Astrocyte of the spinal cord (primary cell): ENCODE results near the gene ZCCHC13.

ENCODE experiments used
- DNase-seq: peaks from one replicate; pipeline ENCODE4 v3.0.0; 2011; ENCODE audit warnings: low read depth, low spot score
- H3K4me3 ChIP-seq: 2 replicates; pipeline ENCODE4 v1.5.1; 2011; ENCODE audit warnings: low read depth, mild to moderate bottlenecking, low read length, moderate library complexity
- in situ Hi-C: cut with HindIII; loops from 2 replicates; pipeline ENCODE4 v1.10.0; 2017; ENCODE audit warnings: low sequenced_read_pairs
- TF ChIP-seq, protein P1 (sequence below): IDR thresholded peaks from 2 replicates; pipeline ENCODE4 v1.5.1; 2012; ENCODE audit warnings: low read depth, mild to moderate bottlenecking, low read length, inconsistent platforms

Gene ZCCHC13

GRCh38 chrX:74277320-74277719 is 26.7 kb upstream of the ZCCHC13 start:
- no peak for DNase-seq
- TF ChIP-seq, protein P1, sequence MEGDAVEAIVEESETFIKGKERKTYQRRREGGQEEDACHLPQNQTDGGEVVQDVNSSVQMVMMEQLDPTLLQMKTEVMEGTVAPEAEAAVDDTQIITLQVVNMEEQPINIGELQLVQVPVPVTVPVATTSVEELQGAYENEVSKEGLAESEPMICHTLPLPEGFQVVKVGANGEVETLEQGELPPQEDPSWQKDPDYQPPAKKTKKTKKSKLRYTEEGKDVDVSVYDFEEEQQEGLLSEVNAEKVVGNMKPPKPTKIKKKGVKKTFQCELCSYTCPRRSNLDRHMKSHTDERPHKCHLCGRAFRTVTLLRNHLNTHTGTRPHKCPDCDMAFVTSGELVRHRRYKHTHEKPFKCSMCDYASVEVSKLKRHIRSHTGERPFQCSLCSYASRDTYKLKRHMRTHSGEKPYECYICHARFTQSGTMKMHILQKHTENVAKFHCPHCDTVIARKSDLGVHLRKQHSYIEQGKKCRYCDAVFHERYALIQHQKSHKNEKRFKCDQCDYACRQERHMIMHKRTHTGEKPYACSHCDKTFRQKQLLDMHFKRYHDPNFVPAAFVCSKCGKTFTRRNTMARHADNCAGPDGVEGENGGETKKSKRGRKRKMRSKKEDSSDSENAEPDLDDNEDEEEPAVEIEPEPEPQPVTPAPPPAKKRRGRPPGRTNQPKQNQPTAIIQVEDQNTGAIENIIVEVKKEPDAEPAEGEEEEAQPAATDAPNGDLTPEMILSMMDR = no peak
- in situ Hi-C loops = no loop called here
- no peak overlapping the region for H3K4me3 ChIP-seq

- in situ Hi-C loops = no loop called here
- DNase-seq = no peak
- TF ChIP-seq, protein P1 = no peak
- no peak overlapping the region for H3K4me3 ChIP-seq
Observed at GRCh38 chrX:74277846-74278245, 26.1 kb upstream of the ZCCHC13 start.

DNA sequence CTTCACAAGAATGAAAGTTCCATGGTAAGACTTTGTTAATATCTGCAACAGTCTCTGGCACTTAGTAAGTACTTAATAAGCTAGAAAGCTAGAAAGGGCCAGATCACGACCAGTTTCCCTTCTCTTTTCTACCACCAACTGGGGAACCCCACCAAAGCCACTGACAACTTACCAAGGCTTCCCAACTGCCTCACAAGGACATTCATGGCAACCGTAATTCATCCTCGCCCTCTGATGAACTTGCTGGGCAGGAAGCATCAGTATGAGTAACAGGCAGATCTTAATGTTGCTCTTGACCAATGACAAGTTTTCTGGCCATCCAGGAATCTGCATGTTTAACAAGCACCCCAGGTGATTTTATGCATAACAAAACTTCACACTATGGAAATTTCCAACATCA is 23.2 kb upstream of the ZCCHC13 start:
- in situ Hi-C loops = no loop called here
- TF ChIP-seq, protein P1 = no peak
- H3K4me3 ChIP-seq = no peak overlapping the region
- no peak for DNase-seq

GRCh38 chrX:74284391-74284952 is 19.5 kb upstream of the ZCCHC13 start:
- TF ChIP-seq, protein P1 = no peak
- DNase-seq = no peak
- H3K4me3 ChIP-seq = no peak overlapping the region
- in situ Hi-C loops = no loop called here

GRCh38 chrX:74286950-74287740 is 16.8 kb upstream of the ZCCHC13 start:
- peak; percentile 32 for DNase-seq
- TF ChIP-seq, protein P1 = no peak
- in situ Hi-C loops = no loop called here
- no peak overlapping the region for H3K4me3 ChIP-seq

GRCh38 chrX:74291577-74291963 is 12.4 kb upstream of the ZCCHC13 start:
- peak; percentile 2 for DNase-seq

More at GRCh38 chrX:74291577-74291963, 12.4 kb upstream of the ZCCHC13 start:
- in situ Hi-C loops = no loop called here
- H3K4me3 ChIP-seq = peak overlapping the region; percentile 74
- TF ChIP-seq, protein P1 = no peak
